Tibial nerve (tissue), 3 donors: Measurements from ENCODE around the gene PCSK1.

ENCODE experiments used
- POLR2A ChIP-seq, 2 donors: fragments of 450-650 bp; IDR thresholded peaks; one replicate each; pipeline ENCODE4 v1.6.1; 2017; ENCODE audit warnings: antibody characterized with exemption in 2 of 2, mild to moderate bottlenecking in 2 of 2, moderate library complexity in 2 of 2
- TF ChIP-seq, protein P1 (sequence below), 5 experiments: fragments of 200-600 bp in 3 of 5; fragments of 450-650 bp in 2 of 5; sonication (generic) in 3 of 5; IDR thresholded peaks; one replicate each; pipeline ENCODE4 v1.5.1; 2016 to 2019; ENCODE audit warnings: antibody characterized with exemption in 5 of 5, mild to moderate bottlenecking in 3 of 5, moderate library complexity in 2 of 5

DNA sequence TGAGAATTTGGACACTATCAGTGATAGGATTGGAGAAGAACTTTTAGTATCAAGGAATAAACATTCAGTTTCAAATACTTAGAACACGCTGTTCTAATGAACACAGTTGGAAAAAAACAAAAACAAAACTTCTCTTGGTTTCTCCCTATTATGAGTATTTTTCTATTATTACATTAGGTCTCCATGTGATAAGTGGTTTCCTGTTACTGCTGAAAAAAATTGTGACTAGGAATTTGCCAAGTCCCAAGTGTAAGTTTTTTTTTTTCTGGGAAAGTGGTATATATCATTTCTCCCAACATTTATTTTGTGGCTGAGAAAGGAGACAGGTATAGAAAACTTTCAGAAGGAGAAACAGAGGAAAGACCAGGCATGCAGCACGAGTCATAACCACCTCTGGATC is 41.1 kb downstream of the PCSK1 start:
- TF ChIP-seq, protein P1, sequence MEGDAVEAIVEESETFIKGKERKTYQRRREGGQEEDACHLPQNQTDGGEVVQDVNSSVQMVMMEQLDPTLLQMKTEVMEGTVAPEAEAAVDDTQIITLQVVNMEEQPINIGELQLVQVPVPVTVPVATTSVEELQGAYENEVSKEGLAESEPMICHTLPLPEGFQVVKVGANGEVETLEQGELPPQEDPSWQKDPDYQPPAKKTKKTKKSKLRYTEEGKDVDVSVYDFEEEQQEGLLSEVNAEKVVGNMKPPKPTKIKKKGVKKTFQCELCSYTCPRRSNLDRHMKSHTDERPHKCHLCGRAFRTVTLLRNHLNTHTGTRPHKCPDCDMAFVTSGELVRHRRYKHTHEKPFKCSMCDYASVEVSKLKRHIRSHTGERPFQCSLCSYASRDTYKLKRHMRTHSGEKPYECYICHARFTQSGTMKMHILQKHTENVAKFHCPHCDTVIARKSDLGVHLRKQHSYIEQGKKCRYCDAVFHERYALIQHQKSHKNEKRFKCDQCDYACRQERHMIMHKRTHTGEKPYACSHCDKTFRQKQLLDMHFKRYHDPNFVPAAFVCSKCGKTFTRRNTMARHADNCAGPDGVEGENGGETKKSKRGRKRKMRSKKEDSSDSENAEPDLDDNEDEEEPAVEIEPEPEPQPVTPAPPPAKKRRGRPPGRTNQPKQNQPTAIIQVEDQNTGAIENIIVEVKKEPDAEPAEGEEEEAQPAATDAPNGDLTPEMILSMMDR (IDR thresholded peaks at IDR 0.05), result no peak
- no peak for TF ChIP-seq POLR2A (IDR thresholded peaks at IDR 0.05)
